NB4 (cell line): ENCODE data around the gene HOMER2.

Source experiments
- CTCF ChIP-seq: IDR thresholded peaks from one replicate; pipeline ENCODE4 v1.5.1; 2012; ENCODE audit warnings: low read depth, low read length
- MAX ChIP-seq: IDR thresholded peaks from 2 replicates; pipeline ENCODE4 v1.6.1; 2011; ENCODE audit warnings: low read depth, low read length
- MYC ChIP-seq: IDR thresholded peaks from 2 replicates; pipeline ENCODE4 v1.6.1; 2011; ENCODE audit warnings: low read depth, low read length
- POLR2A ChIP-seq: IDR thresholded peaks from 2 replicates; pipeline ENCODE4 v1.6.1; 2011; ENCODE audit warnings: mild to moderate bottlenecking; ENCODE audit not compliant: insufficient read length; ENCODE audit errors: extremely low read depth

- TF ChIP-seq CTCF (no peak), MYC (no peak), POLR2A (no peak), MAX (no peak)
Observed at GRCh38 chr15:82871358-82871757, 81.2 kb downstream of the HOMER2 start.
